Stimulated activated CD4-positive, alpha-beta T cell treated with anti-CD3 and anti-CD28 coated beads, Interleukin-15, amount 100 ng/mL, for 48 hours (primary cell): ENCODE results near the gene ZNF248.
"Not testable (repeated sequence)": the region's sequence is repeated elsewhere in the genome, so short reads cannot be mapped to it uniquely, and the experiment has no call there.

Experiments
- DNase-seq, 2 donors: peaks; one replicate each; pipeline ENCODE4 v3.0.0-alpha.2; 2020; ENCODE audit warnings: low read depth in 2 of 2

The ZNF248 gene

GRCh38 chr10:37747081-37747480 lies 110.3 kb downstream of the ZNF248 start:
- DNase-seq = no peak

GRCh38 chr10:37741831-37742230 lies 115.6 kb downstream of the ZNF248 start:
- DNase-seq = no peak

DNA sequence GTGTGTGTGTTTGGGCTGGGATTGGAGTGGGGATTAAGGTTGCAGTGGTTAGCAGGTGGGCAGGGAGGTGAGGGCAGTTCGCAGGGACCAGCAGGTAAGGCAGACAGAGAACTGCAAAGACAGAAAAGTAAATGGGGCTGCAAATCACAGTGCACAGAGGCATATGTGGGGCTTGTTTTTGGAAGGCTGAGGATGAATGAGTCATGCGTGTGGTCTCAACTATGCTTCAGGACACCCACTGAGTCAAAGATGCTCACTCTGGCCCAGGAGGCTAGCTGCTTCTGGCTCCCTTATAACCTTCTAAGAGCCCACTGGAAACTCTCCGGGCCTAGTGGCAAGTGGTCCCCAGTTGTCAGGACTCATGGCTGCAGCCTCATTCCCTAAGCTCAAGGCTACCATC lies 118.2 kb downstream of the ZNF248 start:
- DNase-seq = no peak

- DNase-seq = not testable (repeated sequence)
Measured at GRCh38 chr10:37738241-37738640, 119.2 kb downstream of the ZNF248 start.

- DNase-seq = no peak
Measured at GRCh38 chr10:37737336-37737735, 120.1 kb downstream of the ZNF248 start.

DNA sequence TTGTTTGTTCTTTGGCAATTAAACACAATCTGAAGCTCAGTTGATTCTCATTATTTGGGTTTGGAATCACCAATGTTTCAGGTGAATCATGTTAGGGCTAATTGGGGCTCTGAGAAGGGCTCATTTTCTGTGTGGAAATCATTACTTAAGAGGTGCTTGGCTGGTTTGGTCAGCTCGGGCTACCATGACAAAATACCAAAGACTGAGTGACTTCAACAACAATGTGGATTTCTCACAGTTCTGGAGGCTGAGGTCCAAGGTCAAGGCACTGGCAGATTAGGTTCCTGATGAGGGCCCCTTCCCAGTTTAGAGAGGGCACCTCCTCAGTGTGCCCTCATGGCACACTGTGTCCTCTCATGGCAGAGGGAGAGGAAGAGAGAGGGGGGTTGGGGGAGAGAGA lies 121.3 kb downstream of the ZNF248 start:
- no peak for DNase-seq

- DNase-seq = no peak
Measured at GRCh38 chr10:37734971-37735370, 122.4 kb downstream of the ZNF248 start.
